ENCODE measurements around the gene SETD1A.

SETD1A gene

GRCh38 chr16:30957456-30958174, at the start of gene SETD1A:
SETD1A (plus strand) TSS chr16:30957754; CDS start chr16:30958732, 978 bp downstream.
- DNase-seq (ENCODE audit: low read depth in 2 of 2) = peak; percentile 98

- no peak for DNase-seq (ENCODE audit: low read depth in 2 of 2)
Observed at GRCh38 chr16:30910427-30911029, 47.0 kb upstream of the SETD1A start.

GRCh38 chr16:30912794-30913412, 44.7 kb upstream of the SETD1A start:
- no peak for DNase-seq (ENCODE audit: low read depth in 2 of 2)

GRCh38 chr16:30914830-30915229, 42.7 kb upstream of the SETD1A start:
- DNase-seq (ENCODE audit: low read depth in 2 of 2) = no peak

- DNase-seq (ENCODE audit: low read depth in 2 of 2) = no peak
Observed at GRCh38 chr16:30918614-30919013, 38.9 kb upstream of the SETD1A start.

- DNase-seq (ENCODE audit: low read depth in 2 of 2) = no peak
Observed at GRCh38 chr16:30920891-30921290, 36.7 kb upstream of the SETD1A start.

GRCh38 chr16:30921459-30921747, 36.2 kb upstream of the SETD1A start:
- no peak for DNase-seq (ENCODE audit: low read depth in 2 of 2)

- peak; percentile 79 to 81 for DNase-seq (ENCODE audit: low read depth in 2 of 2)
Observed at GRCh38 chr16:30921748-30922419, 35.7 kb upstream of the SETD1A start.

- DNase-seq (ENCODE audit: low read depth in 2 of 2) = peak; percentile 98 to 99
Observed at GRCh38 chr16:30922420-30922959, 35.1 kb upstream of the SETD1A start.

GRCh38 chr16:30922960-30923535, 34.5 kb upstream of the SETD1A start:
- peak; percentile 93 to 96 for DNase-seq (ENCODE audit: low read depth in 2 of 2)

GRCh38 chr16:30923554-30924075, 33.9 kb upstream of the SETD1A start, which contains the start of gene FBXL19:
FBXL19 (plus strand) TSS chr16:30923572; CDS start chr16:30925755, 2,183 bp downstream.
- no peak for DNase-seq (ENCODE audit: low read depth in 2 of 2)

GRCh38 chr16:30924076-30924912, 33.3 kb upstream of the SETD1A start:
- DNase-seq (ENCODE audit: low read depth in 2 of 2) = no peak

GRCh38 chr16:30924913-30925631, 32.5 kb upstream of the SETD1A start:
- DNase-seq (ENCODE audit: low read depth in 2 of 2) = no peak

GRCh38 chr16:30925632-30925987, 31.9 kb upstream of the SETD1A start:
- DNase-seq (ENCODE audit: low read depth in 2 of 2) = no peak

- DNase-seq (ENCODE audit: low read depth in 2 of 2) = no peak
Observed at GRCh38 chr16:30925995-30926811, 31.4 kb upstream of the SETD1A start.

GRCh38 chr16:30926937-30927788, 30.4 kb upstream of the SETD1A start:
- DNase-seq (ENCODE audit: low read depth in 2 of 2) = no peak

GRCh38 chr16:30927789-30928378, 29.7 kb upstream of the SETD1A start:
- peak in 1 of 2 donors; percentile 19 for DNase-seq (ENCODE audit: low read depth in 2 of 2)

- no peak for DNase-seq (ENCODE audit: low read depth in 2 of 2)
Observed at GRCh38 chr16:30928390-30928789, 29.2 kb upstream of the SETD1A start.
